NCI-H146 treated with DMSO at 0.1 percent for 48 hours (cell line): ENCODE measurements around the gene AHCY.
"Not testable (repeated sequence)": the region's sequence is repeated elsewhere in the genome, so short reads cannot be mapped to it uniquely, and the experiment has no call there.

Experiments used
- DNase-seq: peaks from one replicate; lab custom pipeline; 2025; ENCODE audit not compliant: unreplicated experiment; lab: John Stamatoyannopoulos, UW

Gene AHCY

DNA sequence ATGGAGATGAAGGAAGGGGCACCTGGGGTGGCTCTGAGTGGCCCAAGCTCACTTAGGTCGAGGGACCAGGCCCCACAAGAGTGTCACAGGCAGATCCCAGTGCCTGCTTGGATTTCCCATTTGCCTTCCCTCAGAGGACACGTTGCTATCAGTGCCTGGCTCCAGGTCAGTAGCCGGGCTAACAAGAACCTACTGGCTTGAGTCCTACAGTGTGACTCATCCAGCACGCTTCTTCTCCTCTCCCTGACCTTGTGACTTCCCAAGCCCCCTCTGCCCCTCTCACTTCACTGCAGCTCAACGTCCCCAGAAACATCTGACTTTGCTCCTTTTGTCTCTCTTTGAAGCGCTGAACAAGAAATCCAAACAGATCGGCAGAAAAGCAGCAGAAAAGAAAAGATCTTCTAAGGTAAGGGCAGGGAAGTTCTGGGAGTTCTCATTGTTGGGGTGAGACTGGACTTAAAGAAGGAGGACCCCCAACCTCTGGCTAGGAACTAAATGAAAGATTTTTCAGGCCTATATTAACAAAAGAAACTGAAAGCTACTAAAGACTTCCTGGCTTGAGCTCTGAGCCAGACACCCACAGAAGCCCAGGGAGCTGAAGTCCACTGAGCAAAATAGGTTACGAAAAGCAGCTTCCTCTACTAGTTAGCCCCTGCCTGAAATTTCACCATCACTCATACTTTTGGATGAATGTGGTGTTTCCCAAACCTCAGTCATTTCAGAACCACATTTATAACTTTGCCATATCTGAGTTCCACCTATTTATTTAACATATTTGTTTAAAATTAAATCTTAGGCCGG lies 40.5 kb downstream of the AHCY start:
- DNase-seq: no peak

DNA sequence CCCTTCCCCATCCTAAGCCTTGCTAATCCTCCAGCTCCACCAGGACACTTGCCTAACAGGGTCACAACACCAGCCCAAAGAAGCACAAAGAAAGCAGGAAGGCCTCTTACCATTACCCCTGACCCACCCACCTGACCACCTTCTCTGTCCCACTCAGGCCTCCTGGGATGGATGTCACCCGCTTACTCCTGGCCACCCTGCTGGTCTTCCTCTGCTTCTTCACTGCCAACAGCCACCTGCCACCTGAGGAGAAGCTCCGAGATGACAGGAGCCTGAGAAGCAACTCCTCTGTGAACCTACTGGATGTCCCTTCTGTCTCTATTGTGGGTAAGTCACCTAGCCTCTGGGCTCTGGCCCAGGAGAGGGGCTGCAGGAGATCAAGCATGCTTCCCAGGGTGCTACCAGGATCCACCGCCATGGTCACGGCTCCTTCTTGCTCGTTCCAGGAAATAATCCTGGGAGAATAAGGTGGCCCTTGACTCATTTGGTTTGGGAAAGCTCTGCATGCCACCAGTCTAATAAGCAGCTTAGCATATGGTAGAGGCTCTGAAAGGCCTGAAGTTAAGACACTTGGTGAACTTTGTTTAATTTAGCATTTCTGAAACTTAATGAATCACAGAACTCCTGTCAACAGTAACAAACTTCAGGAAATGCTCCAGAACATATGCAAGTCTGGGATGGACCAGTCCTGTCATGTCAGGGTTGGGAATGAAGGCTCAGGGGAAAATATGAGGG lies 42.8 kb downstream of the AHCY start:
- no peak for DNase-seq

DNA sequence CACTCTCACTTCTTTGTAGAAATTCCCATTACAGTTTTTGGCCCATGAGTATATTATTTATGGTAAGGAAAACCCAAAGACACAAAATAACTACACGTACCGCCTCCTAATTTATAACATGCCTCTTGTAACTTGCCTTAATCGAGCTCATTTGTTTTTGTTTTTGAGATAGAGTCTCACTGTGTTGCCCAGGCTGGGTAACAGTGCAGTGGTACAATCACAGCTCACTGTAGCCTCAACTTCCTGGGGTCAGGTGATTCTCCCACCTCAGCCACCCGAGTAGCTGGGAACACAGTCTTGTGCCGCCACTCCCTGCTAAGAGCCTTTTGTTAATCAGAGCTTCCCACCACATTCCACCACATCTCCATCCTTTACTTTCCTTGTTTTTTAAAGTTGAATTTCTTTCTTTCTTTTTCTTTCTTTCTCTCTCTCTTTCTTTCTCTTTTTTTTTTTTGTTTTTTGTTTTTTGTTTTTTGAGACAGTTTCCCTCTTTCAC lies 46.5 kb downstream of the AHCY start:
- no peak for DNase-seq

DNA sequence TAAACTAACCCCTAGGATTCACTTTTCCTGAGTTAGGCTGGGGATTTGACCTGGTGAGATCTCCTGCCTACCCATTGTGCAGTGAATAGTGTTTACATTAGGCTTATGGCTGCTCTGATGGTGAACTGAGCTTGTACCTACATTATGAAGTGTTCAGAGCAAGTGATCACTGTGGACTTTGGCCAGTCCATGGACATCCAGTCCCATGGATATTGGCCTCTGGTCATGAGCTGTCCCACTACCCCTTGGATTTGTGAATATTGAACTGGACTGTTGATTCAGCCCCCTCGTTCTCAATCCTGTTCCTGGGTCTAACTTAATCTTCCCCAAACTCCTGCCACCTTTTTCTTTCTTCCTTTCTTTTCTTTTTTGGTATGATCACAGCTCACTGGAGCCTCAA lies 48.2 kb downstream of the AHCY start:
- no peak for DNase-seq

DNA sequence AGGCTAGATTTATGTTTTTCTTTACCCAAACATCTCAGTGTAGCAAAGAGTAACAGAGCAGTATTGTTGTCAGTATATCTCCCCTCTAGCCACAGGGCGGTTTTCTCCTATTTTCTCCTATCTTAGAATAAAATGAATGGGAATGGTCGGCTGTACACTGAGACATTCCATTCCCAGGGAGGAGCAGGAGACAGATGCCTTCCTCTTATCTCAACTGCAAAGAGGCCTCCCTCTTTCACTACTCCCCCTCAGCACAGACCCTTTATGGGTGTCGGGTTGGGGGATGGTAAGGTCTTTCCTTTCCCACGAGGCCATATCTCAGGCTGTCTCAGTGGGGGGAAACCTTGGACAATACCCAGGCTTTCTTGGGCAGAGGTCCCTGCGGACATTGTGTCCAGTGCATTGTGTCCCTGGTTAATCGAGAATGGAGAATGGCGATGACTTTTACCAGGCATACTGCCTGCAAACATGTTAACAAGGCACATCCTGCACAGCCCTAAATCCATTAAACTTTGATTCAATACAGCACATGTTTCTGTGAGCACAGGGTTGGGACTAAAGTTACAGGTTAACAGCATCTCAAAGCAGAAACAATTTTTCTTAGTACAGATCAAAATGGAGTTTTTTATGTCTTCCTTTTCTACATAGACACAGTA lies 50.6 kb downstream of the AHCY start:
- not testable (repeated sequence) for DNase-seq

DNA sequence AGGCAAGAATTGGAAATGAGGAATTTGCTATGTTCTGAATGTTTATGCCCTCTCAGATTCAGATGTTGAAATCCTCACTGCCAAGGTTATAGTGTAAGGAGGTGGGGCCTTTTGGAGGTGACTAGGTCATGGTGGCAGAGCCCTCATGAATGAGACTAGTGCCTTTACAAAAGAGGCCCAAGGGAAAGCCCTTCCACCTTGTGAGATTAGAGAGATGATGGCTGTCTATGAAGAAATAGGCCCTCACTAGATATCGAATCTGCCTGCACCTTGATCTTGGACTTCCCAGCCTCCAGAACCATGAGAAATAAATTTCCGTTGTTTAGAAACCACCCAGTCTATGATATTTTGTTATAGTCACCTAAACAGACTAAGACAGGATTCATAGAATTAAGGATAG lies 51.5 kb downstream of the AHCY start:
- DNase-seq: no peak

DNA sequence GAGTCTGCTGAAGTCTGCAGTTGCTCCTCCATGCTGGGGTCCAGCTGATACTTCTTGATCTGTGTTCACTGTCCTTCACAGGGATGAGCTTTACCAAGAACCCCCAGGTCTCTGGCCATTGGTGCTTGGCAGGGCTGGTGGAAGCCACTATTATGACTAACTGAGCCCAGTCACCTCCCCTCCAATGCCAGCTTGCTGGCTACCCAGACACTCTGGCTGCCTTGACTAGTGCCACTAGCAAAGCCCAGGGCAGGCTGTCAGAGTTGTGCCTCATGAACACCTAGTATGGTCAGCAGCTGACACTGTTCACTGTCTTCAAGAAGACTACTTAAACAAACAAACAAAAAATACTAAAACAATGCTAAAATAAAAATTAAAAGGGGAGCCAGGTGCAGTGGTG lies 53.1 kb downstream of the AHCY start:
- no peak for DNase-seq

DNA sequence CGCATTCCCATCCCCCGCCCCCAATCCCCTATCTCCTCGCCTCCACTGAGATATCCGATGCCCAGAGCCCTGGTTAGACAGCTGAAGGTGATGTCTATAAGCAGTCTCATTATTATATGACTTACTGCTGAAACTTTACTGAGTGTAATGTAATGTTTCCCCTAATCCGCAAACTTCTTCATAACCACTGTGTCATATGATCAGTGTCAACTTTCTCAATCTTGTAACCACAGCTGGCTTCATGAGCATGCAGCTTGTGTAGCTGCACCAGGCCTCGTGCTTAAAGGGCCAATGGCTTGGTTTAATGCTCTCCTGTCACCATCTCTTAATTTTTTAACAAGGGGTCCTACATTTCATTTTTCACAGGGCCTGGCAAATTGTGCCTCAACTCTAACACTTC lies 53.9 kb downstream of the AHCY start:
- no peak for DNase-seq

DNA sequence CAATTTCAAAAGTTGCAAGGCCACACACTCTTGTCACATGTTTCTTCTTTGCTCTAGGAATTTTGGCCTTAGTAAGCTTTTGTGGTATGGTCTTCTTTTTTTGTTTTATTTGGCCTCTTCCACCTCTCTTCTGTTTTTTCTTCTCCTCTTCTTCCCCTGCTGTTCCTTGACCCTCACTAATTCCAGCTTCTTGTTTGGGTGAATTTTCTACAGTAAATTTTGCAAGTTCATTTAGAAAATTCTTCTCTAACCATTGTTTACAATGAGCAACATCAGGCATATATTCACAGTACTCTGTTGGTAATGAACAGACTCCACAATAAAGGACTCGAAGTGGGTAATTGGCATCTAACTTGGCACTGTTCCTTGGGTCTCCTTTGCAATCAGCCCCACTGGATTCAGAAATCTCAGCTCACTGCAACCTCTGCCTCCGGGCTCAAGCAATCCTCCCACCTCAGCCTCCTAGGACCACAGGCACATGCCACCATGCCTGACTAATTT lies 57.0 kb downstream of the AHCY start:
- DNase-seq: no peak

DNA sequence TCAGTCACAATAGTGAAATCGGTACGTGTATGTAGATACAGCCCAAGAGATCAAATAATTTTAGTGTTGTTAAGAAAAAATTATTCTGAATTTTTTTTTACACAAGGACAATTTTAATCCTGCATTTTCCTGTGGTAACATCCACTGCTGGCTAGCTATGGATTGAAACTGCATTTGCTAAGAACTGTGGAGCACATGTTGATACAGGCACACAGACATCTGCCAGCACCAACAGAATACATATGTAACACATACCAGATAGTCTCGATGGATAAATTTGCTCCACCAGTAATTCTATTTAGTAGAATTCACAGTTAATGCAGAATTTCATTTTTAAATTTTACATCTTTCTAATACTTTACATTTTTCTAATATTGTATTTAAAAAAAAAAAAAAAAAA lies 59.8 kb downstream of the AHCY start:
- DNase-seq: no peak

DNA sequence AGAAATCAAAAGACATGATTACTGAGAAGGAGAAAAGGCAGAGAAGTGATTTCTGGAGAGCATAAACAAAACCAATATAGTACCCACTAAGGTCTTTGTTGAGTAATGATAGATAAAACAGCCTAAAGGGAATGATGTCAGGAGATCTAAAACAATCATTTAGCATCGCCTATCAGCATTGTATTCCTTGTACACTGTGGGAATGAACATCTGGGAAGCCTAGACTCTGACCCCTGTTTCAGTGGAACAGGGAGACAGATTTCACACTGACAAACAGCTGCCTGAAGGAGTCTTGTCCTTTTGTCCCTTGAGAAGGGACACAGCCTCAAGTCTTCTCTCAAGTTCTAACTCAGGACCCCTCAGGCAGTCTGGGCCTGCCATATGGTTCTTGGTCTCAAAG lies 60.3 kb downstream of the AHCY start:
- no peak for DNase-seq

DNA sequence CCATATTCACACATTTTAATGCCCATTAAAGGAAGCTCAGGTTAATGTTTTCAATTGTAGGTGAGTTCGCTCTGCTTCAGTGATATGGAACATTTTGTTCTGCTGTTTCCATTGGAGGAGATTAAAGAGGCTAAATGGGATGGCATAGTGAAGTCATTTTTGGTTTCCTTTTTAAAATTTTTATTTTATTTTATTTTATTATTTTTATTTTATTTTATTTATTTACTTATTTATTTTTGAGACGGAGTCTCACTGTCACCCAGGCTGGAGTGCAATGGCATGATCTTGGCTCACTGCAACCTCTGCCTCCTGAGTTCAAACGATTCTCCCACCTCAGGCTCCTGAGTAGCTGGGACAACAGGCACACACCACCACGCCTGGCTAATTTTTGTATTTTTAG lies 61.1 kb downstream of the AHCY start:
- not testable (repeated sequence) for DNase-seq

DNA sequence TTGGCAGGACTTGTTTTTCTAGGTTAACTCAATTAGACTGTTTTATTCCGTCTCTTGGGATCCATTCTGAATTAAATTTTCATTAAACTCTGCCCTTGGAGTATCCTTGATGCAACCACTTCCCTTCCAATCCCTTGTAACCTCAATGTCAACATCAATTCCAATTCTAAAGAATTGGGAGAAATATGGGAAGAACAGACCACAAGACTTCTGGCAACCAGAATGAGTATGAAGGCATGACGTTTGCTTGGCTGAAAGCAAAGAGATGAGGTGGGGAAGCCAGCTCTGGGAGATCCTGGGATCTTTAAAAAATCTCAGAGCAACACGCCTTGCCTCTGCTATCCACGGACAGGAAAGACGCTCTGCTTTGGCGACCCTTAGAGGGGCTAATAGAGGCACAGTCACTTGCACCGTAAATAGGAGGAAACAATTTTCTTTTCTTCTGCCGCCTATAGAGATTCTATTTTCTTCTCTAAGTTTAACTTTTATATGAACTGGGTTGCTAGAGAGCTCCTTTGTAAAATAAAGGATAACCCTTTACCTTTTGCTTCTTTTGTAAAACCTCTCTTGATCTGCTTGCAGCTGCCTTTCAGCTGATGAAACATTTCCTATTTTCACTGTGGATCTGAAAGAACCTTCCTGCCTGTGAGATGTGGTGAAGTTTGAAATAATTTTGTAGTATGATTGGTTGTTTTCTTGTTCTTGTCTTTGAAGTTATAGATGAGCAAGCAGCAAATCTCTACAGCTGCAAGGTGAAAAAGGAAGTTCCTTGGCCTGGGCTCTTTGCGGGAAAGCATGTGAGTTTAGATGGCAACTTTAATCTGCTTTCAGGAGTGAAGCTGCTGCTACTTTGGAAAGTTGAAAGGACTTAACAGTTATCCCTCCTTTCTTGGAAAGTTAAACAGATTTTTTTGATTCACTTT lies 62.2 kb downstream of the AHCY start, which contains the start of gene ASIP:
Gene ASIP (plus strand): TSS at position 731 of the 923 bp plus-strand sequence. CDS start 18,952 bp downstream, outside the sequence.
- no peak for DNase-seq

DNA sequence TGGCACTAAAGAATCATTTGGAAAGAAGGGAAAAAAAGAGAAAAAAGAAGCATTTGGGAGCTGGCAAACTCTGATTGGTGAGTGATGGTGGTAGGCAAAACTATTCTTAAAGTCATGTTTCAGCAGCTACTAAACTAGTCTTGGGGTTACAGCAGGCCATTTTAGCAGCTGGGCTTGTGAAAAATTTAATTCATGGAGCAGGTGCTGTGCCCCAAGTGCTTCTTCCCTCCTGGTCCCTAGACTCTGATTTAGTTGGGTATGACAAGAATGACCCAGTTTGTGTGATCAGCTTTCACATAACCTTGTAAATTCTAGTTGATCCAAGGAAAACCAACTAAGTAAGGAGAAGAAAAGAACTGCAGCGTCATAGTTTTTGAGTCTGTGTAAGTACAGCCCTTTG lies 63.0 kb downstream of the AHCY start:
- no peak for DNase-seq

DNA sequence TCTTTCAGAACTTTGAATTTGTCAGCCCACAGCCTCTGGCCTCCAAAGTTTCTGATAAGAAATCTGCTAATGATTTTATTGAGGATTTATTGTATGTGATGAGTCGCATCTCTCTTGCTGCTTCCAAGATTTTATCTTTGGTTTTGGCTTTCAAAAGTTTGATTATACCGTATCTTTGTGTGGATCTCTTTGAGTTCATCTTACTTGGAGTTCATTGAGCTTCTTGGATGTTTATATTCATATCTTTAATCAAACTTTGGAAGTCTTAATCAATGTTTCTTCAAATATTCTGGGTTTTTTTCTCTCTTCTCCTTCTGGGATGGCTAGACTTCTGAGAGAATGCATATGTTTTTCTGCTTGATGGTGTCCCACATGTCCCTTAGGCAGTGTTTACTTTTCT lies 65.2 kb downstream of the AHCY start:
- no peak for DNase-seq

DNA sequence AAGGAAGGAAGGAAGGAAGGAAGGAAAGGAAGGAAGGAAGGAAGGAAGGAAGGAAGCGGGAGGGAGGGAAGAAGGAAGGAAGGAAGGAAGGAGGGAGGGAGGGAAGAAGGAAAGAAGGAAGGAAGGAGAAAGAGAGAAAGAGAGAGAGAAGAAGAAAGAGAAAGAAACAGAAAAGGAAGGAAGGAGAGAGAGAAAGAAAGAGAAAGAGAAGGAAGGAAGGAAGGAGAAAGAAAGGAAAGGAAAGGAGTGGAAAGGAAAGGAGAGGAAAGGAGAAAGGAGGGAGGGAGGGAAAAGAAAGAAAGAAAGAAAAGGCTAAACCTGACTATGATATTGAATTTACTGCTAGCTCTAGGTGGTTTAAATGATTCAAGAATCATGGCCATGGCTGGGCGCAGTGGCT lies 67.3 kb downstream of the AHCY start:
- no peak for DNase-seq

DNA sequence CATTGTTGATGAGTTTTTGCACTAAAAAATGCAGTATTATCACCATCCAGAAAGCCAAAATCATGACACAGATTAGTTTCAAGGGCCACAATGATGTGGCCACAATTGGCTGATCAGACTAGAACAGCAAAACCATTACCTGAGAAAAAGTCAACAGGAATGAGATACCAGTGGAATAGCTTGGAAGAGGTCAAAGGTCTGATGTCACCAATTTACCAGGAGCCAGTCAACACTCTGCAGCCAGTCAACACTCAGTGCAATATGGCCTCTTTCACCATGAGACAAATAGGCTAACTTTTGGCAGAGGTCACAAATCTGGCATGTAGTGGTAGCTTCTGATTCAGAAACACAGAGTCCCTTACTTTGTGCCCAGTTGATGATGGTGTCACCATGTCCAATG lies 69.5 kb downstream of the AHCY start:
- DNase-seq: no peak

DNA sequence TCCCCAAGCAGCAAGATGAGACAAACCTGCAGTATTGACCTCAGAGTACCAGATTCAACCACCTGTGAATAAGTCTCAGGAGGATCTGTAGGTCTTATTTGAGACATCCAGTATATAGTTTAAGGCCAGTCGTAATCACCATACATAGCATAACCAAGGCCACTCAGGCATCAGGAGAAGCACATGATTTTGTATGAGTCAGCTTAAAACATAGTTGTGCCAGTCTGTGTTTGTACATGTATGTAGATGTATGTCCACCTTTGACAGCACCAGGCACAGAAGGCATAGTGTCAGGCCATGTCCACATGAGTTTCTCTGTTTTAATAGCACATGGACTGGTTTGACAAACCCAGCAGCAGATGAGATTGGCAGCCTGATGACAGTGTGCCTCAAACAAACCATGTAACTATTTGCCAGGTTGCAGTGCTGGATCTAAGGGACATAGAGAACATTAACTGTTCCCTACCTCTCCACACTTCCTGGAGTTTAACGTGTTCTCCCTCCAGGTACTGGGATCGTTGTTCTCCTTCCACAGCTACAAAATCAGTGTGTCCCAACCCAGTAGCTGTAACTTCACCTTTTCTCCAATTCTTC lies 70.6 kb downstream of the AHCY start:
- no peak for DNase-seq

DNA sequence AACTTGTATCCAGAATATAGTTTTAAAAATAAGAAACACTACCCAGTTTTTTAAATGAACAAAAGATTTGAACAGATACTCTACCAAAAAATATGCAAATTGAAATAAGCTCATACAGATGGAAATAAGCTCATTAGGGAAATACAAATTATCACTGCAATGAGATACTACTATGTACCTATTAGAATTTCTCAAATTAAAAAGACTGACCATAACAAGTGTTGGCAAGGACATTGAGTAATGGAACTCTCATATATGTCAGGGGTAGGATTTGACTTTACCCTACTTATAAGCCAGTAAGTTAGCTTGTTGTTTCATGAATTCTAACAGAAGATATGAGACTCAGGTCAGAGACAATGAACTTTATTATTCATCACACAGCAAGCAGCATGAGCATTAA lies 71.5 kb downstream of the AHCY start:
- DNase-seq: no peak
